Measurements from ENCODE around the gene ATG16L2.

DNA sequence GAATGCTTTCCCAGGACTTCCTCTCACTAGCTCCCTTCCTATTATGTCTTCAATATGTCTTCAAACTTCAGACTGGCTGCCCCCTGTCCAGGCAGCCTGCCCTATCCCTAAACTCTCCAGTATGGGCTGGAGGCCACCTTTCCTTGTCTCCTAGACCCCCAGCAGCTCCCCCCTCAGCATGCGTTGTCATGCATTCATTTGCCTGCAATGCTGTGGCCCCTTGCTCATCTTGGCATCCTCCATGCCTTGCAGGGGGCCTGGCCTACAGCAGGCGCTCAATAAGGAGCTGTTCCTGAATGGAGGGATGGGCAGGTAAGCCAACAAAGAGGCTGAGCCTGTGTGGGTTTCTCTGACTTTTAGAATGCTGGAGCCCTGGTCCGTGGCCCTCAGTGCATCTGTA lies 45.6 kb upstream of the ATG16L2 start:
- TF ChIP-seq, protein P1, sequence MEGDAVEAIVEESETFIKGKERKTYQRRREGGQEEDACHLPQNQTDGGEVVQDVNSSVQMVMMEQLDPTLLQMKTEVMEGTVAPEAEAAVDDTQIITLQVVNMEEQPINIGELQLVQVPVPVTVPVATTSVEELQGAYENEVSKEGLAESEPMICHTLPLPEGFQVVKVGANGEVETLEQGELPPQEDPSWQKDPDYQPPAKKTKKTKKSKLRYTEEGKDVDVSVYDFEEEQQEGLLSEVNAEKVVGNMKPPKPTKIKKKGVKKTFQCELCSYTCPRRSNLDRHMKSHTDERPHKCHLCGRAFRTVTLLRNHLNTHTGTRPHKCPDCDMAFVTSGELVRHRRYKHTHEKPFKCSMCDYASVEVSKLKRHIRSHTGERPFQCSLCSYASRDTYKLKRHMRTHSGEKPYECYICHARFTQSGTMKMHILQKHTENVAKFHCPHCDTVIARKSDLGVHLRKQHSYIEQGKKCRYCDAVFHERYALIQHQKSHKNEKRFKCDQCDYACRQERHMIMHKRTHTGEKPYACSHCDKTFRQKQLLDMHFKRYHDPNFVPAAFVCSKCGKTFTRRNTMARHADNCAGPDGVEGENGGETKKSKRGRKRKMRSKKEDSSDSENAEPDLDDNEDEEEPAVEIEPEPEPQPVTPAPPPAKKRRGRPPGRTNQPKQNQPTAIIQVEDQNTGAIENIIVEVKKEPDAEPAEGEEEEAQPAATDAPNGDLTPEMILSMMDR (IDR thresholded peaks at IDR 0.05; ENCODE audit: low read depth, low read length): no peak
- no peak for TF ChIP-seq POLR2A (IDR thresholded peaks at IDR 0.05; ENCODE audit: extremely low read depth, insufficient read length)
- TF ChIP-seq, protein P2, sequence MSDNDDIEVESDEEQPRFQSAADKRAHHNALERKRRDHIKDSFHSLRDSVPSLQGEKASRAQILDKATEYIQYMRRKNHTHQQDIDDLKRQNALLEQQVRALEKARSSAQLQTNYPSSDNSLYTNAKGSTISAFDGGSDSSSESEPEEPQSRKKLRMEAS (IDR thresholded peaks at IDR 0.05; ENCODE audit: low read depth, low read length): no peak

Measured in NB4 (cell line).